Measurements from ENCODE around the gene KCNIP1. TPM values are rescaled to one million over a fixed set of nuclear protein-coding genes. Genes with fewer than 3 reads are reported as not detected.

The KCNIP1 gene
- total RNA-seq, 4 donors from 2014 or later, result not detected

DNA sequence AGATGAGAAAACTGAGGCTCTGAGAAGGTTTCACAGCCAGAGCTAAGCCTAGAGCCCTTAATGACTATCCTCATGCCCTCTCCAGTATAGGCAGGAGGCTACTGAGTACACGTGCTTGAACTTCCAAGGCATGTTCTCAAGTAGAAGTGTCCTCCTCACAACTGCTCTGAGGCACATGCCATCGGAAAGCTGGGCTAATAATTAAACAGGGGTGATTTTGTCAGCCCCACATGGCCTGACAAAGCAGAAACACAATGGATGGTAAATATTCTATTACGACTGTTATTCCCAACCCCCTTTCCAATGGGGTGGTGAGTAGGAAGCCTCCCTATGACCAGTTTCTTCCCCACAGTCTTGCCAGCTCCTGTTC lies 34.3 kb downstream of the KCNIP1 start:
- DNase-seq, result no peak
- 79 to 93% methylated on average over 3 of the region's 3 CpGs for WGBS, 2 donors

DNA sequence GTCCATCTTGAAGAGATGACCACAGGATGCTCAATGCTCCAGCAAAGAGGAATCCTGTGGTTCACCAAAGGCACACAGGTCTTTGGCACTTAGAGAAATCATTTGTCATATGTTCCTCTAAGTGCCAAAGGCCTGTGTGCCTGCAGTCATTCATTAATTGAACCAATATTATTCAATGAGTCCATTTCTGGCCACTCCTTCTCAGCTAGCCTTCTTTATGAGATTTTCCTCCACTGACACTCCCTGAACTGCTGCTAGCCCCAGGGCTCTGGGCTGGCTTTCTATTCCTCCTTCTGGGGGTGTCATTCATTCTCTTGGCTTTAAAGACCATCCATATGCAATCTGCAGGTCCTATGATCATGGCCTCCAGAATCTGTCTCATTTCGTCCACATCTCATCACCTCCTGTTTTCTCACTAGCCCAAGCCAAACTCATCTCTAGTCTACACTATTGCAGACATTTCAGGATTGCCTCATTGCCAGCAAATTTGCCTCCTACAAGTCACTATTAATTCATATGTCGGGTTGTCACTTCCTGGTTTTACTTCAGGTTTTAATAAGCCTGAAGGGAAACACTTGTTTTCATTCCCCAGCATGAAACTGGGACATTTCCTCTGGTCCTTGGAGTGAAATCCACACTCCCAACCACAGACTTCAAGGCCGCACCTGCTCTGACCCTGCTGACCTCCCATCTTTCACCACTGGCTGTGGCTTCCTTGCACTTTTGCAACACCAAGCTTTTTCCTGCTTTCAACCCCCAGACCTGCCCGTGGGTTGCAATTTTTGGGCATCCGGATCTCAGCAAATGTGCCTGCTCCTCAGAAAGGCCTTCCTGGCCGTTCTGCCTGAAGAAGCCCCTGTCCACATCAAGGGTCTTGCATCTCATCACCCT lies 35.1 kb downstream of the KCNIP1 start:
- Histone ChIP-seq H3K36me3 (no peaks in the 10 kb centered on the region), H3K4me1 (no peaks in the 10 kb centered on the region), H3K27ac (no peak overlapping the region), H3K4me3 (no peak overlapping the region), H3K9me3 (no peaks in the 10 kb centered on the region), H3K27me3 (peaks cover 0 to 21% (median 0%) of the 10 kb centered on the region in 4 donors)
- intact Hi-C loops (cut with DNase I), result no loop called here
- 70 to 75% methylated on average over 6 of the region's 6 CpGs for WGBS, 2 donors
- TF ChIP-seq, protein P1, sequence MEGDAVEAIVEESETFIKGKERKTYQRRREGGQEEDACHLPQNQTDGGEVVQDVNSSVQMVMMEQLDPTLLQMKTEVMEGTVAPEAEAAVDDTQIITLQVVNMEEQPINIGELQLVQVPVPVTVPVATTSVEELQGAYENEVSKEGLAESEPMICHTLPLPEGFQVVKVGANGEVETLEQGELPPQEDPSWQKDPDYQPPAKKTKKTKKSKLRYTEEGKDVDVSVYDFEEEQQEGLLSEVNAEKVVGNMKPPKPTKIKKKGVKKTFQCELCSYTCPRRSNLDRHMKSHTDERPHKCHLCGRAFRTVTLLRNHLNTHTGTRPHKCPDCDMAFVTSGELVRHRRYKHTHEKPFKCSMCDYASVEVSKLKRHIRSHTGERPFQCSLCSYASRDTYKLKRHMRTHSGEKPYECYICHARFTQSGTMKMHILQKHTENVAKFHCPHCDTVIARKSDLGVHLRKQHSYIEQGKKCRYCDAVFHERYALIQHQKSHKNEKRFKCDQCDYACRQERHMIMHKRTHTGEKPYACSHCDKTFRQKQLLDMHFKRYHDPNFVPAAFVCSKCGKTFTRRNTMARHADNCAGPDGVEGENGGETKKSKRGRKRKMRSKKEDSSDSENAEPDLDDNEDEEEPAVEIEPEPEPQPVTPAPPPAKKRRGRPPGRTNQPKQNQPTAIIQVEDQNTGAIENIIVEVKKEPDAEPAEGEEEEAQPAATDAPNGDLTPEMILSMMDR (IDR thresholded peaks at IDR 0.05), result no peak
- DNase-seq, result no peak

More for the DNA sequence above, 34.3 kb downstream of the KCNIP1 start:
- intact Hi-C loops (cut with DNase I), result no loop called here
- TF ChIP-seq POLR2A (IDR thresholded peaks at IDR 0.05), result no peak
- TF ChIP-seq, protein P1 (IDR thresholded peaks at IDR 0.05), result no peak
- Histone ChIP-seq H3K27me3 (peaks cover 0 to 21% (median 0%) of the 10 kb centered on the region in 4 donors), H3K27ac (no peak overlapping the region), H3K36me3 (no peaks in the 10 kb centered on the region), H3K9me3 (no peaks in the 10 kb centered on the region), H3K4me3 (no peak overlapping the region), H3K4me1 (no peaks in the 10 kb centered on the region)

DNA sequence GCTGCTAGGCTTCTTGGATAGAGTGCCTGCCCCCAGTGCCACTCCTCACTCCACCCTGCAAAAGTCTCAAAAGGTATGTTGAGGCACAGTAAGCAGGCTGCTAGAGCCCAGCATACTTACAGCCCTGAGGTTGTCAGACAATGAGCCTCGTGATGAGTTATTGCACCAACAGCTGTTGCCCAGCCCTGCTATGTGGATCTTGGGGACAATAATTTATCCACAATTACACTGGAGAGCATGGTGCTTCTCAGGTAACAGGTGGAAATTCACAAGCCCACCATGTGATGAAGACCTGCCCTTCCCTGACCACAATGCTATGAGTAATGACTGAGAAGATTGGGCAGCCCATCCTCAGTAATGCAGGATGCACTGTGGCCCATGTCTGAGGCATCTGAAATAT lies 36.5 kb downstream of the KCNIP1 start:
- intact Hi-C loops (cut with DNase I), result no loop called here
- H3K9me3 ChIP-seq, result peaks cover 0 to 8% (median 3%) of the 10 kb centered on the region in 3 donors
- DNase-seq, result no peak

DNA sequence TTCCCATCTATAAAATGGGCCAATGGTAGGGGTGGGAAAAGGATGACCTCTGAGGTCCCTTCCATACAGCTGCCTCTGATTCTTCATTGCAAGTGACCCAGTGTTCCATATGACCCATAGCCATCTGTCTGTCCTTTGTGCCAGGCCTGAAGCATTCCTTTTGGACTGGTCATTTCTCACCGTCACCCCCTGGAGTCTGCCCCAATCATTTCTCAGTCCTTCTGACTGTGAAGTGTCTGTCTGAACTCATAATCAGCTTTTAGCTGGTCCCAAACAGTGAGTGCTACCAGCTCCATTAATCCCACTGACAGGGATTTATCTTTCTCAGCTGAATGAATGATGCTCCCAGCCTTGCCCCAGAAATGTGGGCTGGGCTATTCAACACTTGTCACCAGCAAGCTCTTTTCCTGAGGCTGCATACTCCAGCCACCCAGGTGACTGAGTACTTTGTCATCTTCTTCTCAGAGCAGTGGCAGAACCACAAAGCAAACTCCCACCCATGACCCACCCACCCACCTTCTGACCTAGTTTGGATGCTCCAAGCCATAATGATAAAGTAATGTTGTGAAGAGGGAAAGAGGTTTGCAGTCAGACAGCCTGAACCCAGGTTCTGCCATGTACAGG lies 37.4 kb downstream of the KCNIP1 start:
- H3K4me3 ChIP-seq, result no peak overlapping the region
- TF ChIP-seq, protein P1 (IDR thresholded peaks at IDR 0.05), result no peak
- no peak for TF ChIP-seq POLR2A (IDR thresholded peaks at IDR 0.05)
- H3K9me3 ChIP-seq, result peaks cover 0 to 17% (median 3%) of the 10 kb centered on the region in 3 donors
- WGBS, 2 donors, result 38 to 100% methylated on average over 1 of the region's 1 CpG
- DNase-seq, result no peak
- H3K27ac ChIP-seq, result no peak overlapping the region
- no peaks in the 10 kb centered on the region for H3K4me1 ChIP-seq
- no peaks in the 10 kb centered on the region for H3K36me3 ChIP-seq
- peaks cover 0 to 7% (median 0%) of the 10 kb centered on the region in 4 donors for H3K27me3 ChIP-seq
- intact Hi-C loops (cut with DNase I), result no loop called here

More for the DNA sequence above, 36.5 kb downstream of the KCNIP1 start:
- Histone ChIP-seq H3K4me1 (no peaks in the 10 kb centered on the region), H3K27ac (no peak overlapping the region), H3K4me3 (no peak overlapping the region), H3K27me3 (peaks cover 0 to 13% (median 0%) of the 10 kb centered on the region in 4 donors), H3K36me3 (no peaks in the 10 kb centered on the region)
- no CpG with 5 or more reads among the region's 1 CpG for WGBS, 2 donors
- no peak for TF ChIP-seq POLR2A (IDR thresholded peaks at IDR 0.05)
- TF ChIP-seq, protein P1 (IDR thresholded peaks at IDR 0.05), result no peak

DNA sequence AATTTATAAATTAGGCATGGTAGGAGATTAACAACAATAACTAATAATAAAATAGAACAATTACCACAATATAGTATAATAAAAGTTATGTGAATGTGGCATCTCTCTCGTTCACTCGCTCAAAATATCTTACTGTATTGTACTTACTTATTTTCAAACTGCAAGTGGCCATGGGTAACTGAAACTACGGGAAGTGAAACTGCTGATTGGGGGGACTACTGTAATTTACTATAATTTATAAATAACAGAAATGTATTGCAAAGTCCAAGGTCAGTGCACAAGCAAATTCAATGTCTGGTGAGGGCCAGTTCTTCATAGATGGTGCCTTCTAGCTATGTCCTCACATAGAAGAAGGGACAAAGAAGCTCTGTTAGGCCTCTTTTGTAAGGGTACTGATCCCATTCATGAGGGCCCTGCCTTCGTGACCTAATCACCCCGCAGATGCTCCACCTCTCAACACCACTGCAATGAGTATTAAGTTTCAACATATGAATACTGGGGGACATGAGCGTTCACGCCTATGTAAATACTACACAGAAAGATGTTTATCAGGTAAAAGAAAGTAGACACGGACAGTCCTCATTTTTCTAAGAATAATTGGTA lies 39.0 kb downstream of the KCNIP1 start:
- intact Hi-C loops (cut with DNase I), result no loop called here
- peaks cover 0 to 17% (median 3%) of the 10 kb centered on the region in 3 donors for H3K9me3 ChIP-seq
- WGBS, 2 donors, result 65 to 68% methylated on average over 8 of the region's 8 CpGs
- no peak overlapping the region for H3K4me3 ChIP-seq
- no peak for DNase-seq
- no peak overlapping the region for H3K27ac ChIP-seq
- no peaks in the 10 kb centered on the region for H3K4me1 ChIP-seq
- no peaks in the 10 kb centered on the region for H3K36me3 ChIP-seq
- TF ChIP-seq, protein P1 (IDR thresholded peaks at IDR 0.05), result no peak
- no peak for TF ChIP-seq POLR2A (IDR thresholded peaks at IDR 0.05)
- no peaks in the 10 kb centered on the region for H3K27me3 ChIP-seq

Measured in esophagus squamous epithelium (tissue), 5 donors.